ENCODE measurements around the gene TMEM163.

The TMEM163 gene

GRCh38 chr2:134449751-134450513 is 268.9 kb downstream of the TMEM163 start:
- TF ChIP-seq CTCF (IDR thresholded peaks at IDR 0.05; ENCODE audit: low read depth, low read length, missing control alignments), result no peak
- no peak for DNase-seq (ENCODE audit: low read depth)
- no peak overlapping the region for H3K4me3 ChIP-seq (ENCODE audit: low read depth, low read length)

- no peak overlapping the region for H3K4me3 ChIP-seq (ENCODE audit: low read depth, low read length)
- no peak for DNase-seq (ENCODE audit: low read depth)
- TF ChIP-seq CTCF (IDR thresholded peaks at IDR 0.05; ENCODE audit: low read depth, low read length, missing control alignments), result no peak
Observed at GRCh38 chr2:134449157-134449556, 269.6 kb downstream of the TMEM163 start.

GRCh38 chr2:134448650-134449049 is 270.1 kb downstream of the TMEM163 start:
- TF ChIP-seq CTCF (IDR thresholded peaks at IDR 0.05; ENCODE audit: low read depth, low read length, missing control alignments), result no peak

GRCh38 chr2:134447669-134448068 is 271.1 kb downstream of the TMEM163 start:
- H3K4me3 ChIP-seq (ENCODE audit: low read depth, low read length), result no peak overlapping the region
- no peak for TF ChIP-seq CTCF (IDR thresholded peaks at IDR 0.05; ENCODE audit: low read depth, low read length, missing control alignments)
- no peak for DNase-seq (ENCODE audit: low read depth)

More at GRCh38 chr2:134448650-134449049, 270.1 kb downstream of the TMEM163 start:
- no peak for DNase-seq (ENCODE audit: low read depth)
- no peak overlapping the region for H3K4me3 ChIP-seq (ENCODE audit: low read depth, low read length)

GRCh38 chr2:134446383-134447017 is 272.3 kb downstream of the TMEM163 start:
- DNase-seq (ENCODE audit: low read depth), result no peak
- H3K4me3 ChIP-seq (ENCODE audit: low read depth, low read length), result no peak overlapping the region
- TF ChIP-seq CTCF (IDR thresholded peaks at IDR 0.05; ENCODE audit: low read depth, low read length, missing control alignments), result no peak

GRCh38 chr2:134445985-134446382 is 272.8 kb downstream of the TMEM163 start:
- no peak overlapping the region for H3K4me3 ChIP-seq (ENCODE audit: low read depth, low read length)
- no peak for DNase-seq (ENCODE audit: low read depth)
- TF ChIP-seq CTCF (IDR thresholded peaks at IDR 0.05; ENCODE audit: low read depth, low read length, missing control alignments), result no peak

Measured in GM12864 (cell line).